B cell (primary cell): ENCODE measurements around the gene CAPG. TPM values are rescaled to one million over a fixed set of nuclear protein-coding genes. Genes with fewer than 3 reads are reported as not detected.

Experiments used
- ATAC-seq: fragments of 200-7000 bp; cut with Tn5 transposase; one replicate; pipeline ENCODE4 v1.10.0; 2021; ENCODE audit warnings: low read depth, mild to moderate bottlenecking, moderate number of reproducible peaks, moderate library complexity
- CTCF ChIA-PET: fragments of 350-600 bp; sonication (Branson Sonifier 250); formaldehyde crosslinking; loops from one replicate; lab custom pipeline; 2021; ENCODE audit warnings: antibody characterized with exemption, inconsistent platforms; lab: Charles Lee
- POLR2A ChIA-PET: fragments of 350-600 bp; sonication (Branson Sonifier 250); formaldehyde crosslinking; loops from one replicate; lab custom pipeline; 2021; ENCODE audit warnings: antibody characterized with exemption; lab: Charles Lee
- DNase-seq: peaks from one replicate; pipeline ENCODE4 v3.0.0; 2013
- H2AFZ ChIP-seq: 2 replicates; pipeline ENCODE4 v1.6.1; 2012; ENCODE audit warnings: mild to moderate bottlenecking, low read depth, low read length; ENCODE audit not compliant: insufficient read depth, poor library complexity, severe bottlenecking
- H3K27ac ChIP-seq, 2 donors: 1 replicate in 1 of 2; 2 replicates in 1 of 2; pipeline ENCODE4 v1.5.1; 2012 to 2013; ENCODE audit warnings: low read length in 2 of 2, mild to moderate bottlenecking in 2 of 2, moderate library complexity in 1 of 2
- H3K27me3 ChIP-seq, 4 experiments: fragments of 200-600 bp in 1 of 4; sonication (generic) in 1 of 4; replicated peaks in 1 of 4; 1 replicate in 2 of 4; 2 replicates in 2 of 4; pipeline versions ENCODE4 v1.6.1 to v1.7.0; 2013 to 2016; ENCODE audit warnings: low read length in 3 of 4, mild to moderate bottlenecking in 2 of 4, mixed read lengths in 1 of 4, moderate library complexity in 1 of 4; ENCODE audit not compliant: insufficient read depth in 4 of 4, control insufficient read depth in 3 of 4; ENCODE audit errors: control extremely low read depth in 1 of 4
- H3K36me3 ChIP-seq, 2 experiments: replicated peaks in 1 of 2; 1 replicate in 1 of 2; 2 replicates in 1 of 2; pipeline versions ENCODE4 v1.6.1 to v1.7.1; 2013; ENCODE audit warnings: low read length in 1 of 2; ENCODE audit not compliant: insufficient read depth in 2 of 2, control insufficient read depth in 1 of 2; ENCODE audit errors: control extremely low read depth in 1 of 2, extremely low read depth in 1 of 2
- H3K4me1 ChIP-seq, 2 donors: fragments of 200-600 bp in 1 of 2; sonication (generic) in 1 of 2; 1 replicate in 1 of 2; 2 replicates in 1 of 2; pipeline versions ENCODE4 v1.5.1 to v1.6.1; 2013 to 2017; ENCODE audit warnings: low read length in 2 of 2; ENCODE audit not compliant: control insufficient read depth in 2 of 2, insufficient read depth in 2 of 2
- H3K4me2 ChIP-seq: replicated peaks from 2 replicates; pipeline ENCODE3; 2012; ENCODE audit warnings: mild to moderate bottlenecking, low read depth, low read length; ENCODE audit not compliant: poor library complexity, severe bottlenecking
- H3K4me3 ChIP-seq, 5 experiments: fragments of 200-600 bp in 1 of 5; sonication (generic) in 1 of 5; 1 replicate in 3 of 5; 2 replicates in 2 of 5; pipeline versions ENCODE4 v1.5.1 to v1.7.0; 2011 to 2016; ENCODE audit warnings: low read length in 4 of 5, mild to moderate bottlenecking in 4 of 5, low read depth in 2 of 5, control low read depth in 1 of 5, moderate library complexity in 1 of 5; ENCODE audit not compliant: insufficient read depth in 1 of 5; ENCODE audit errors: control extremely low read depth in 1 of 5, extremely low read depth in 1 of 5
- H3K79me2 ChIP-seq: fragments of 200-600 bp; sonication (generic); one replicate; pipeline ENCODE4 v1.6.0; 2016; ENCODE audit warnings: low read length; ENCODE audit not compliant: control insufficient read depth, insufficient read depth
- H3K9ac ChIP-seq: fragments of 200-600 bp; sonication (generic); 2 replicates; pipeline ENCODE4 v1.6.1; 2017; ENCODE audit warnings: mild to moderate bottlenecking, low read length, moderate library complexity
- H3K9me3 ChIP-seq, 3 donors: one replicate each; pipeline versions ENCODE4 v1.6.1 to v1.7.1; 2013; ENCODE audit warnings: low read length in 2 of 3; ENCODE audit not compliant: control insufficient read depth in 2 of 3, insufficient read depth in 1 of 3; ENCODE audit errors: control extremely low read depth in 1 of 3
- H4K20me1 ChIP-seq: 2 replicates; pipeline ENCODE4 v1.6.0; 2012; ENCODE audit warnings: mild to moderate bottlenecking, low read length; ENCODE audit not compliant: insufficient read depth, control insufficient read depth, poor library complexity, severe bottlenecking
- H3K27ac Mint-ChIP-seq: one replicate; pipeline ENCODE4 v1.8.0; 2021; ENCODE audit warnings: mixed read lengths
- H3K27me3 Mint-ChIP-seq: one replicate; pipeline ENCODE4 v1.8.0; 2021; ENCODE audit warnings: mixed read lengths
- H3K4me1 Mint-ChIP-seq: one replicate; pipeline ENCODE4 v1.8.0; 2021; ENCODE audit warnings: mixed read lengths
- H3K4me3 Mint-ChIP-seq: one replicate; pipeline ENCODE4 v1.8.0; 2021; ENCODE audit warnings: mixed read lengths
- H3K9me3 Mint-ChIP-seq: one replicate; pipeline ENCODE4 v1.8.0; 2022; ENCODE audit warnings: mixed read lengths; ENCODE audit not compliant: insufficient read depth
- CTCF ChIP-seq: fragments of 200-600 bp; IDR thresholded peaks from one replicate; pipeline ENCODE4 v1.8.0; 2022; ENCODE audit warnings: antibody characterized with exemption, mild to moderate bottlenecking
- EZH2 ChIP-seq: IDR thresholded peaks from 2 replicates; pipeline ENCODE4 v1.6.1; 2012; ENCODE audit warnings: borderline replicate concordance, low read depth, mild to moderate bottlenecking, moderate library complexity, low read length; ENCODE audit not compliant: insufficient read depth, poor library complexity, severe bottlenecking
- WGBS: methylation state at CpG from one replicate; pipeline ENCODE4 v1.1.5; 2013; ENCODE audit warnings: missing lambda C conversion rate; ENCODE audit not compliant: insufficient coverage; 5-methylcytosine and 5-hydroxymethylcytosine counted together
- intact Hi-C: fragments of 100-400 bp; cut with micrococcal nuclease; formaldehyde crosslinking; loops from one replicate; pipeline ENCODE4 v1.10.0; 2022
- polyA plus RNA-seq: library from polyadenylated mRNA; depleted of rRNA; stranded (reverse); fragments of >200 nt; gene quantifications from 2 replicates; pipeline ENCODE4 v1.2.3, GENCODE V29; 2012
- total RNA-seq, 2 donors: library from RNA; stranded (reverse); fragments of 120-200 nt in 1 of 2; gene quantifications; 1 replicate in 1 of 2; 2 replicates in 1 of 2; pipeline versions ENCODE4 v1.2.3 to v1.2.4, GENCODE V29; 2013 to 2022

Gene CAPG
- total and polyA plus RNA-seq, 2 donors (not counting 1 experiment from before 2014, with no cell fraction given) = 158 to 210 TPM

DNA sequence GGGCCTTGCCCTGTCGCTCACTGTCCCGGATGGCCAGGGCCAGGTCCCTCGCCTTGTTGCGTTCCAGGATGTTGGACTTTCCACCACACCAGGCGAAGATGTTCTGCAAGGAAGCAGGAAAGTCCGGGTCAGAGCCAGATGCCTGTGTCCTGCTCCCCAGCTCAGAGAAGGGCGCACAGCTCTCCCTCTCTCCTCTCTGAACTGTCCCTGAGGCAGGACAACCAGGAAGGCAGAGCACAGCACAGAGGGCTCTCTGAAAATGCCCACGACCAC, 11.0 kb downstream of the CAPG start:
- TF ChIP-seq EZH2 = no peak
- TF ChIP-seq CTCF = no peak
- Histone ChIP-seq H3K4me2 (no peak overlapping the region), H3K9ac (no peak overlapping the region), H3K4me1 (peaks cover 13 to 18% of the 10 kb centered on the region in 2 donors), H3K27ac (no peak overlapping the region), H2AFZ (no peak overlapping the region), H3K9me3 (peaks cover 0 to 4% (median 0%) of the 10 kb centered on the region in 3 donors), H4K20me1 (no peaks in the 10 kb centered on the region), H3K27me3 (no peaks in the 10 kb centered on the region), H3K79me2 (no peaks in the 10 kb centered on the region), H3K4me3 (no peak overlapping the region), H3K36me3 (peaks cover 5 to 75% of the 10 kb centered on the region in 2 experiments)
- Mint-ChIP-seq H3K4me1 (peaks cover 17% of the 10 kb centered on the region), H3K27me3 (no peaks in the 10 kb centered on the region), H3K4me3 (no peak overlapping the region), H3K9me3 (no peaks in the 10 kb centered on the region), H3K27ac (peak overlapping the region; percentile 61)
- ChIA-PET POLR2A (interaction anchor here (1.0 kb wide), 1 partner anchor 15 kb away, joined by 7 read pairs; no protein-coding TSS in a partner anchor), CTCF (no interaction called here)
- WGBS = 100% methylated on average over 8 of the region's 8 CpGs
- ATAC-seq (no peak), DNase-seq (no peak)
- intact Hi-C loops = no loop called here

- DNase-seq (no peak), ATAC-seq (no peak)
- Histone ChIP-seq H3K4me3 (no peak overlapping the region), H3K9ac (no peak overlapping the region), H3K27me3 (no peaks in the 10 kb centered on the region), H3K36me3 (peaks cover 5 to 79% of the 10 kb centered on the region in 2 experiments), H4K20me1 (no peaks in the 10 kb centered on the region), H3K79me2 (no peaks in the 10 kb centered on the region), H2AFZ (no peak overlapping the region), H3K4me1 (peaks cover 13 to 18% of the 10 kb centered on the region in 2 donors), H3K27ac (no peak overlapping the region), H3K9me3 (peaks cover 0 to 2% (median 0%) of the 10 kb centered on the region in 3 donors), H3K4me2 (no peak overlapping the region)
- TF ChIP-seq EZH2 (no peak), CTCF (no peak)
- ChIA-PET CTCF (no interaction called here), POLR2A (interaction anchor here (1.0 kb wide), 1 partner anchor 15 kb away, joined by 7 read pairs; no protein-coding TSS in a partner anchor)
- peak overlapping the region; percentile 61 for H3K27ac Mint-ChIP-seq
- no peak overlapping the region for H3K4me3 Mint-ChIP-seq
- WGBS = 97% methylated on average over 7 of the region's 8 CpGs
- intact Hi-C loops = no loop called here
- H3K27me3 Mint-ChIP-seq = no peaks in the 10 kb centered on the region
- no peaks in the 10 kb centered on the region for H3K9me3 Mint-ChIP-seq
- peaks cover 21% of the 10 kb centered on the region for H3K4me1 Mint-ChIP-seq
These were observed 11.6 kb downstream of the CAPG start for GRCh38 chr2:85398426-85399182.
